Activated T-helper 1 cell treated with anti-CD3 and anti-CD28 coated beads, Interleukin-12 subunit alpha, Interleukin-12 subunit beta, Interleukin-2, Interleukin-4 antibody, amounts not matched to agents 30 ng/mL and 10 ng/mL and 1 ng/mL, durations not matched to agents 14 hours and 24 hours and 36 hours (primary cell): Measurements from ENCODE around the gene EFR3B. TPM values are rescaled to one million over a fixed set of nuclear protein-coding genes. Genes with fewer than 3 reads are reported as not detected.

Source experiments
- DNase-seq: peaks from one replicate; pipeline ENCODE4 v3.0.0; 2021; ENCODE audit warnings: low spot score
- H3K27ac Mint-ChIP-seq: one replicate; pipeline ENCODE4 v1.8.0; 2021; ENCODE audit warnings: mild to moderate bottlenecking, mixed read lengths
- H3K27me3 Mint-ChIP-seq: one replicate; pipeline ENCODE4 v1.8.0; 2022; ENCODE audit warnings: mild to moderate bottlenecking, moderate library complexity, mixed read lengths; ENCODE audit not compliant: insufficient read depth
- H3K36me3 Mint-ChIP-seq: one replicate; pipeline ENCODE4 v1.8.0; 2021; ENCODE audit warnings: low read depth, mixed read lengths
- H3K4me1 Mint-ChIP-seq: one replicate; pipeline ENCODE4 v1.8.0; 2021; ENCODE audit warnings: low read depth, mixed read lengths
- H3K4me3 Mint-ChIP-seq: one replicate; pipeline ENCODE4 v1.8.0; 2021; ENCODE audit warnings: mild to moderate bottlenecking, moderate library complexity, mixed read lengths
- H3K9me3 Mint-ChIP-seq: one replicate; pipeline ENCODE4 v1.8.0; 2021; ENCODE audit warnings: mixed read lengths
- intact Hi-C: fragments of 100-400 bp; cut with micrococcal nuclease; formaldehyde crosslinking; loops from one replicate; pipeline ENCODE4 v1.15.1; 2024
- total RNA-seq: library from RNA; stranded (reverse); gene quantifications from 2 replicates; pipeline ENCODE4 v1.2.3, GENCODE V29; 2022

EFR3B gene
- total RNA-seq, 1 donor from 2014 or later: 0.21 TPM

DNA sequence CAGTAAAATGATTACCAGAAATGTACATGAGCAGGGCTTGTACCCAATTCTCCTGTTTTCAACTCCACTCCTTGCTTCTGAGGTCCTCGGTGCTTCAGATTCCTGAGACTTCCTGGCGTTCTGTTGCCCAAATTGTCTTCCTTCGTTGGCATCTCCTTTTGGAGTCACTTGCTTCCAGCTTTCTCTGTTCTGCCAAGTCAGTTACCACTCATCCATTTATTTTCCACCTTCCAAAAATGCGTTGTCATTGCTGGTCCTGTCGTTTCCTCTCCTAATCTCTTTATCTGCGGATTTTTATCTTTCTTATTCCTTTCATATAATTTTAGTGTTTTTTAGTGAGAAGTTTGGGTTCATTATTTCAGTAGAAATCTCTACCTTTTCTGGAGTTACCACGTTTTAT lies 18.5 kb upstream of the EFR3B start:
- no peak overlapping the region for H3K4me3 Mint-ChIP-seq
- H3K27me3 Mint-ChIP-seq: peaks cover 7% of the 10 kb centered on the region
- no peaks in the 10 kb centered on the region for H3K4me1 Mint-ChIP-seq
- H3K36me3 Mint-ChIP-seq: no peaks in the 10 kb centered on the region
- H3K9me3 Mint-ChIP-seq: no peaks in the 10 kb centered on the region
- no peak for DNase-seq
- H3K27ac Mint-ChIP-seq: no peak overlapping the region
- intact Hi-C loops: no loop called here

DNA sequence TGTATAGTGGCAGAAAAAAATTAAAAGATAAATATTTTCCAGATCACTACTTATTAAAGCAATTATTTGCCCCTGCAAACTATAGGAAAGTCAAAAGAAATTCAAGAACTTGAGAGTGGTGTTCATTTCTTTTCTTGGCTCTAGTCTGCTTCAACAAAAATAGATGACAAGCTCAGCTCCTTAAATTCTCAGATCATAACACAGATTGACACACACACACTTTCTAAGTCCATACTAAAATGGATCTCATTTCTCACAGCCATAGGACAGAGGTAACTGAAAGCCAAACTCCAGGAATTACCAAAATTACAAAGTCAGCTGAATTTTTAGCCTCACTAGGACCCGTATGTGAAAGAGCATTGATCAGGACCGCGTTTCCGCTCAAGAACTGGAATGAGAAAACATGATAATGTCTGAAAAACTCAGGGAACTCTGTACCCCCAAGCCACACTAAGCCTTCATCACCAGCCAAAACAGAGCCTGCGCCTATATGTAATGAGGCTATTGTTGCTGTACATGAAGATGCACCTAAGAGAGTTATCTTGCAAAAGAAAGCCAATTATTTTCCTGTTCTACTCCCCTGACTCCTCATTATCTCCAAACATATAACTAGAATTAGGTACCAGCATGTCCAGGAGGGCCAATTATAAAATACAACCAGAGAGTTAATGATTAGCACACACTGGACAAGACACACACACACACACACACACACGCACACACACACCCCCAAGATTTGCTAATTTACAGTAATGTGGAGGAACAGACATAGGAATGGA lies 16.5 kb upstream of the EFR3B start:
- intact Hi-C loops: no loop called here
- no peak overlapping the region for H3K4me3 Mint-ChIP-seq
- no peak for DNase-seq
- H3K9me3 Mint-ChIP-seq: no peaks in the 10 kb centered on the region
- H3K27me3 Mint-ChIP-seq: peaks cover 10% of the 10 kb centered on the region
- no peaks in the 10 kb centered on the region for H3K4me1 Mint-ChIP-seq
- no peaks in the 10 kb centered on the region for H3K36me3 Mint-ChIP-seq
- no peak overlapping the region for H3K27ac Mint-ChIP-seq

DNA sequence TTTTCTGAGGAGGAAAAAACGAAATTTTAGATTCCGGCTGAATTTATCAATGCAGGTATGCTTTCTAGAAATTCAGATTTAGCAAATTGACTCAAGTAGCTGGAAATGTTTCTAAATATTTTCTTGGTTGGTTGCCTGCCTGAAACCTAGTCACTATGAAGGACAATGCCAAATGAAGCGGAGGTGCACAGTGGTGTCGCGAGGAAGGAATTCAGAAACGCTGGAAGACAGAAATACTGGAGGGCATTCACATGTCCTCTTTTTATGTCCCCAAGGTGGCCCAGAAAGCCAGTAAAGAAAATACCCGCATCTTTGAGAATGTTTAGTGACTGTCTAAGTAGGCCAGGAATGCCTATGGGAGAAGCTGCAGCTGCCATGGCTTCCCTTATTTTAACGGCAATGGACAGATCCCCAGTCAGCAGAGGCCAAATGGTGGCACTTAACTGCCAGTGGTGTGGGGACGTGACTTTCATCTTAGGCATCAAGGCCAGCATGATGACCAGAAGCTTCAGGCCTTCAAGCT lies 15.8 kb upstream of the EFR3B start:
- Mint-ChIP-seq H3K36me3 (no peaks in the 10 kb centered on the region), H3K27me3 (peaks cover 10% of the 10 kb centered on the region), H3K27ac (no peak overlapping the region), H3K4me3 (no peak overlapping the region), H3K4me1 (no peaks in the 10 kb centered on the region), H3K9me3 (no peaks in the 10 kb centered on the region)
- no peak for DNase-seq
- intact Hi-C loops: no loop called here

DNA sequence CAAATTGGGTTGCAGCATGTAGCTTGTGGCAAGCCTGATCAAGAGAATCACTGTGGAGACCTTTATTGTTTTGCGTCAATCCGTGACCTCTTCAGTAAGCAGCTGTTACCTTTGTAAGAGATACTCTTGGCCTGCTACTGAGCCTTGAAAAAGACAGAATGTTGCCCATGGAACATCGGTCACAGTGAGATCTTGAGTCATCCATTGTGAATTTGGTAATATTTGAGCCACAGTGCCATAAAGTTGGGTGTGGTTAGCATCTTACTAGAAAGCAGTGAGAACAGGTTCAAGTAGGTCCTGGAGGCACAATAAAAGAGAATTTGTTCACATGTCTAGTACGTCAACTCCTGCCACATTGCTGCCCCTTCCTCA lies 12.7 kb upstream of the EFR3B start:
- Mint-ChIP-seq H3K27me3 (peaks cover 7% of the 10 kb centered on the region), H3K4me1 (no peaks in the 10 kb centered on the region), H3K4me3 (no peak overlapping the region), H3K27ac (no peak overlapping the region), H3K36me3 (no peaks in the 10 kb centered on the region), H3K9me3 (no peaks in the 10 kb centered on the region)
- intact Hi-C loops: no loop called here
- no peak for DNase-seq

GRCh38 chr2:25030702-25031101 lies 11.2 kb upstream of the EFR3B start:
- intact Hi-C loops: no loop called here
- Mint-ChIP-seq H3K4me3 (no peak overlapping the region), H3K27ac (no peak overlapping the region), H3K27me3 (peaks cover 7% of the 10 kb centered on the region), H3K4me1 (no peaks in the 10 kb centered on the region), H3K9me3 (no peaks in the 10 kb centered on the region), H3K36me3 (no peaks in the 10 kb centered on the region)
- DNase-seq: no peak

GRCh38 chr2:25032094-25032493 lies 9.8 kb upstream of the EFR3B start:
- H3K27me3 Mint-ChIP-seq: peaks cover 8% of the 10 kb centered on the region
- H3K36me3 Mint-ChIP-seq: no peaks in the 10 kb centered on the region
- H3K27ac Mint-ChIP-seq: no peak overlapping the region
- no peak for DNase-seq
- no peak overlapping the region for H3K4me3 Mint-ChIP-seq
- no peaks in the 10 kb centered on the region for H3K4me1 Mint-ChIP-seq
- intact Hi-C loops: no loop called here
- H3K9me3 Mint-ChIP-seq: no peaks in the 10 kb centered on the region

- intact Hi-C loops: no loop called here
- Mint-ChIP-seq H3K4me3 (no peak overlapping the region), H3K4me1 (no peaks in the 10 kb centered on the region), H3K27ac (no peak overlapping the region), H3K36me3 (no peaks in the 10 kb centered on the region), H3K27me3 (peaks cover 10% of the 10 kb centered on the region), H3K9me3 (no peaks in the 10 kb centered on the region)
- DNase-seq: no peak
Measured at GRCh38 chr2:25032901-25033300, 9.0 kb upstream of the EFR3B start.

DNA sequence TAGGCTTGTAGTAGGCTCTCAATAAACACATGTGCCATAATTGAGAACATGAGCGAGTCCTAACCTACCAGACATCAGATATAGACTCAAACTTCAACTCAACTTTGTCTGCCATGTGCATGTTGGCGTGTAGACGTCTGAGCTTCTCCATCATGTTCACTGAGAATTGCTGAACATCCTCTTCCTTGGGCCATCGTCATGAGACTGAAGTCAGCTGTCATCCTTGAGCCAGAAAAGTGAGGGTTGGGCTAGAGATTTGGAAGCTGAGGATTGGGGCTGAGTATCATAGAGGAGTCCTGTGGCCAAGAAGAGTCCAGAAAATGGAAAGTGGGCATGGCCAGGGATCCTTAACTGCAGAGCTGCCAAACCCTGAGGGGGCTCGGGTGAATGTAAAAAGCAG lies 7.8 kb upstream of the EFR3B start:
- Mint-ChIP-seq H3K27me3 (peaks cover 10% of the 10 kb centered on the region), H3K4me3 (no peak overlapping the region), H3K9me3 (no peaks in the 10 kb centered on the region), H3K27ac (no peak overlapping the region), H3K4me1 (no peaks in the 10 kb centered on the region), H3K36me3 (no peaks in the 10 kb centered on the region)
- no peak for DNase-seq
- intact Hi-C loops: no loop called here

DNA sequence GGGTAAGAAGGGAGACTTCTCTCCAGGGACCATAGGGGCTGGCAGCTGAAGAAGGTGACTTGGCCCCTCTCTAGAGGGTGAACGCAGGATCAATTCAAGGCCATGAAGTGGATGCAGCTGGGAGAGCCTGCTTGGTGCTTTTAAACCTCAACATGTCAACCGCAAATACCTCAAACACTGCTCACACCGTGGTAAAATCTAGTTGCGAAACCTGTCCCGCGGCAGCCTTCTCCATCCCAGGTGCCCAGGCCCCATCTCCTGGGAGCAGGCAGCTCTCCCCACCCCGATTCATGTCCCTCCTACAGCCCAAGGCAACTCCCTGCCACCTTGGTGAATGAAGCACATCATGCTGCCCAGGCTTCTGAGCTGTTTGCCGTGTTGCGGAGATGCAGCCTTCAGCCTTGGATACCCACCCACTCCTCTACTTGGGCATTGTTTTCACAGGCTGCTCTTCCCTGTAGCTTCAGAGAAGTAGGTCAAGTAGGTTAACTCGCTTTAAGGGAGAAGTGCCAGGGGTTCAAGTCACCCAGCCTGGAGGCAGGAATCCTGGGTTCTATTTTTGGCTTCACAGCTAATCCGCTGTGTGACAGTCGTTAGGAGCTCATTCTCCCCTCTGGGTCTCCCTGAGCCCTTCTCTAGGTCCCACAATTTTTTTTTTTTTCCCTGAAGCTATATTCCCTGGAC lies 6.2 kb upstream of the EFR3B start:
- Mint-ChIP-seq H3K4me1 (no peaks in the 10 kb centered on the region), H3K4me3 (no peak overlapping the region), H3K27me3 (peaks cover 14% of the 10 kb centered on the region), H3K27ac (no peak overlapping the region), H3K9me3 (no peaks in the 10 kb centered on the region), H3K36me3 (no peaks in the 10 kb centered on the region)
- no peak for DNase-seq
- intact Hi-C loops: no loop called here

- intact Hi-C loops: no loop called here
- H3K27ac Mint-ChIP-seq: no peak overlapping the region
- no peak for DNase-seq
- H3K27me3 Mint-ChIP-seq: peaks cover 19% of the 10 kb centered on the region
- no peak overlapping the region for H3K4me3 Mint-ChIP-seq
- H3K36me3 Mint-ChIP-seq: no peaks in the 10 kb centered on the region
- no peaks in the 10 kb centered on the region for H3K9me3 Mint-ChIP-seq
- H3K4me1 Mint-ChIP-seq: peaks cover 2% of the 10 kb centered on the region
Measured at GRCh38 chr2:25036221-25036559, 5.7 kb upstream of the EFR3B start.

DNA sequence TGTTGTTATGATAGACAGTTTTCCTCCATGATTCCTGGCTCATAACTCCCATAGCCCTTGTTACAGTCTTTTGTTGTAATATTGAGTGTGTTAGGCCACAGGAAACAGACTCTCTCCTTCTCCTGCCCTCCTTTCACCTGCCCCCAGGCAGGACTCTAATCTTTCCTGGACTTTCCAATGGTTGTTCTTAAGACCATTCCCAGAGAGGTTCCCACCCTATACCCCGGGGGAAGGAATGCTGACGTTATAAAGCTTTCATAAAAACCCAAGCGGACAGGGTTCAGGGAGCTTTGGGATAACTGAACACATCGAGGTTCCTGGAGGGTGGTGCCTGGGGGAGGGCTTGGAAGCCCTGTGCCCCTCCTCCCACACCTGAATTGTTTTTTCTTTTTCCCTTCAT lies 2.8 kb upstream of the EFR3B start:
- H3K9me3 Mint-ChIP-seq: no peaks in the 10 kb centered on the region
- H3K27me3 Mint-ChIP-seq: peaks cover 32% of the 10 kb centered on the region
- no peak for DNase-seq
- no peaks in the 10 kb centered on the region for H3K36me3 Mint-ChIP-seq
- H3K27ac Mint-ChIP-seq: no peak overlapping the region
- H3K4me3 Mint-ChIP-seq: no peak overlapping the region
- intact Hi-C loops: no loop called here
- H3K4me1 Mint-ChIP-seq: peaks cover 19% of the 10 kb centered on the region

DNA sequence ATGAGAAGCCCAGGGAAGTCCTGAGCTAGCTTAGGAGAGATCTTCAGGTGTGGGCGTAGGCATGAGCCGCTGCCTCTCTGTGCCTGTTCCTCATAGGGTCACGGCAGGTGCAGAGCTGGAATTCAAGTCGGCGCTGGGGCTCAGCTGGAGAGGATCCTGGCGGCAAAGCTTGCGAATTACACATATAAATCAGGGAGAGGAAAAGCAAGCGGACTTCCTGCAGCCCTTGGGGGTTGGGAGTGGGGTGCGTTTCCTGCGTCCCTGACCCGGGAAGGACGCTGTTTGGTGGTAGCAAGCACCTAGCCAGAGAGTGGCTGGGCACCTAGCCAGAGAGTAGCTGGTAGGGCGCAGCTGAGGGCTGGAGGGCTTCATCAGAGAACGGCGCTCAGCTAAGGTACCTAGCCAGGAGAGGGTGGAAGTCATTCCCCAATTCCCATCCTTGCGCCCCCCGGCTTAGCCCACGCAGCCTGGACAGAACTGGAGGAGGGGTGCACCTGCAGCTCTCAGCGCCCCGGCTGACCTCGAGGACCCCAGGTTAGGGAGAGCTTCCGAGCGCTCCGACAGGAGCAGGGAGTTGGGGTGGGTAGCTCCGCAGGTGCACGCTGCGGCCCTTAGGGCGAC lies 459 bp upstream of the EFR3B start:
- peaks cover 45% of the 10 kb centered on the region for H3K27me3 Mint-ChIP-seq

More for the DNA sequence above, 459 bp upstream of the EFR3B start:
- Mint-ChIP-seq H3K9me3 (no peaks in the 10 kb centered on the region), H3K27ac (no peak overlapping the region), H3K36me3 (no peaks in the 10 kb centered on the region), H3K4me1 (peaks cover 26% of the 10 kb centered on the region), H3K4me3 (peak overlapping the region; percentile 47)
- no peak for DNase-seq
- intact Hi-C loops: loop anchor here (2.0 to 5.0 kb wide), 3 partner anchors 87 to 1306 kb away; partner anchors contain the start of genes ADGRF3, CENPO, PTRHD1 and SELENOI
